Measurements from ENCODE around the gene EIF3B. TPM values are rescaled to one million over a fixed set of nuclear protein-coding genes. Genes with fewer than 3 reads are reported as not detected.
"Not testable (repeated sequence)": the region's sequence is repeated elsewhere in the genome, so short reads cannot be mapped to it uniquely, and the experiment has no call there.

The EIF3B gene
- total and polyA plus RNA-seq, 4 donors: 28.7 to 95.2 (median 84.7) TPM

DNA sequence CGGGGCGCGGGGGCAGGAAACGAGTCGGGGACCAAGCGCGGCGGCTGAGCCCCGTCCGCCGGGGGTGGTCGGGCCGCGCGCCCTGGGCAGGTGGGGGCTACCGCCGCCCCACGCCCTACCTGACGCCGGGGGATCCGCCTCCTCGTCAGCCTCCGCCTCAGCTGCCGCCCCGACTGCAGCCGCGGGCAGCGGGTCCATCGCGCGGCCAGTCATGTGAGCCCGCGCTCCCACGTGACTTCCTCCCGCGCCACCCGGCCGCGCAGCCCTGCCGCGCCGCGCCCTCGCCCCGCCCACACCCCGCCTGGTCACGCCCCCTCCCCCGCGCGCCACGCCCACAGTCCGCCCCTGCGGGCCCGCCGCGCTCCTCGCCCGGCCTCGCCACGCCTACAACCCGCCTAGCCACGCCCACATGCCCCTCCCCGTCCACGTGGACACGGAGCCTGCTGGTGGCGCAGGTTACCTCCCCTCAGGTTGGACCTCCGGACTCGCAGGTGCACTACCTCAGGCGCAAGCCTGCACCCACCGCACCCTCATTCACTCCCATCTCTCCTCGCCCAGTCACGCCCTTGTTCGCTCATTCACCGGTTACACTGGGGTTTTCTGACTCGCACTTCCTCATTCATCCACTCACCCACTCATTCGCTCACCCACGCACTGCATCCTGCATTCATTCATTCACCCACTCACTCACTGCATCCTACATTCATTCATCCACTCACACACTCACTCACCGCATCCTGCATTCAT, 40.2 kb upstream of the EIF3B start, which contains the start of gene SNX8:
Gene SNX8, minus strand, starts transcription at position 233 of the 747 bp plus-strand sequence. Its CDS starts 20 bp downstream, at position 213.
- Histone ChIP-seq H3K27ac (ENCODE audit: low read depth in 1 of 2, low read length in 2 of 2) (no peak within 1 kb of the TSS), H3K4me1 (ENCODE audit: control insufficient read depth in 1 of 2, insufficient read depth in 2 of 2, low read length in 2 of 2) (no peaks in the 10 kb centered on the region), H3K4me3 (ENCODE audit: low read length in 2 of 2) (peak within 1 kb of the TSS; percentile 44 to 62), H3K36me3 (ENCODE audit: control insufficient read depth in 1 of 2, insufficient read depth in 2 of 2, low read length in 1 of 2) (no peaks in the 10 kb centered on the region), H3K9me3 (ENCODE audit: control insufficient read depth, low read length) (no peaks in the 10 kb centered on the region), H3K27me3 (ENCODE audit: control insufficient read depth in 1 of 2, insufficient read depth in 2 of 2, low read length in 1 of 2) (no peaks in the 10 kb centered on the region)
- intact Hi-C loops (cut with DNase I): loop anchor here in 1 of 2 donors (2.0 kb wide), 1 partner anchor 40 kb away; the partner anchor contains the start of gene EIF3B
- ATAC-seq (ENCODE audit: low FRiP score) (peak; percentile 98), DNase-seq (peak; percentile 91 to 98)
- WGBS, 2 donors: 1% methylated on average over 40 to 78 of the region's 78 CpGs

DNA sequence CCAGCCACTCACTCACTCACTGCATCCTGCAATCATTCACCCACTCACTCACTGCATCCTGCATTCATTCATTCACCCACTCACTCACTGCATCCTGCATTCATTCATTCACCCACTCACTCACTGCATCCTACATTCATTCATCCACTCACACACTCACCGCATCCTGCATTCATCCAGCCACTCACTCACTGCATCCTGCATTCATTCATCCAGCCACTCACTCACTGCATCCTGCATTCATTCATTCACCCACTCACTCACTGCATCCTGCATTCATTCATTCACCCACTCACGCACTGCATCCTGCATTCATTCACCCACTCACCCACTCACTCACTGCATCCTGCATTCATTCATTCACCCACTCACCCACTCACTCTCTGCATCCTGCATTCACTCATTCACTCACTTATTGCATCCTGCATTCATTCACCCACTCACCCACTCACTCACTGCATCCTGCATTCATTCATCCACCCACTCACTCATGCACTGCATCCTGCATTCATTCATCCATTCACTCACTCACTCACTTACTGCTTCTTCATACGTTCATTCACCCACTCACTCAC, 39.6 kb upstream of the EIF3B start:
- not testable (repeated sequence) for ATAC-seq (ENCODE audit: low FRiP score); H3K27me3 ChIP-seq (ENCODE audit: control insufficient read depth in 1 of 2, insufficient read depth in 2 of 2, low read length in 1 of 2); H3K4me1 ChIP-seq (ENCODE audit: control insufficient read depth in 1 of 2, insufficient read depth in 2 of 2, low read length in 2 of 2); H3K9me3 ChIP-seq (ENCODE audit: control insufficient read depth, low read length); H3K36me3 ChIP-seq (ENCODE audit: control insufficient read depth in 1 of 2, insufficient read depth in 2 of 2, low read length in 1 of 2); H3K4me3 ChIP-seq (ENCODE audit: low read length in 2 of 2); DNase-seq; H3K27ac ChIP-seq (ENCODE audit: low read depth in 1 of 2, low read length in 2 of 2)
- WGBS, 2 donors: 74 to 77% methylated on average over 3 of the region's 3 CpGs
- intact Hi-C loops (cut with DNase I): loop anchor here in 1 of 2 donors (2.0 kb wide), 1 partner anchor 40 kb away; the partner anchor contains the start of gene EIF3B

DNA sequence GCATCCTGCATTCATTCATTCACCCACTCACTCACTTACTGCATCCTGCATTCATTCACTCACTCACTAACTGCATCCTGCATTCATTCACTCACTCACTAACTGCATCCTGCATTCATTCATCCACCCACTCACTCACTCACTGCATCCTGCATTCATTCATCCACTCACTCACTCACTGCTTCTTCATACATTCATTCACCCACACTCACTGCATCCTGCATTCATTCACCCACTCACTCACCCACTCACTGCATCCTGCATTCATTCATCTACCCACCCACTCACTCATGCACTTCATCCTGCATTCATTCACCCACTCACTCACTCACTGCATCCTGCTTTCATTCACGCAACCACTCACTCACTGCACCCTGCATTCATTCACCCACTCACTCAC, 38.8 kb upstream of the EIF3B start:
- no peaks in the 10 kb centered on the region for H3K27me3 ChIP-seq (ENCODE audit: control insufficient read depth in 1 of 2, insufficient read depth in 2 of 2, low read length in 1 of 2)

DNA sequence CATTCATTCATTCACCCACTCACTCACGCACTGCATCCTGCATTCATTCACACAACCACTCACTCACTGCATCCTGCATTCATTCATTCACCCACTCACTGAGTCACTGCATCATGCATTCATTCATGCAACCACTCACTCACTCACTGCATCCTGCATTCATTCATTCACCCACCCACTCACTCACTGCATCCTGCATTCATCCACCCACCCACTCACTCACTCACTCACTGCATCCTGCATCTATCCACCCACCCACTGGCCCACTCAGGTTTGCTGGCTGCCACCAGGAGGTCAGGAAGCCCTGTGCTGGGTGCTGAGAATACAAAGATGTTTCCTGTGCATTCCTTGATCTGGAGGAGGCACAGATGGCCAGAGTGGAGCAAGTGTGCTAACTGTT, 38.0 kb upstream of the EIF3B start:
- Histone ChIP-seq H3K27me3 (ENCODE audit: control insufficient read depth in 1 of 2, insufficient read depth in 2 of 2, low read length in 1 of 2) (no peaks in the 10 kb centered on the region), H3K27ac (ENCODE audit: low read depth in 1 of 2, low read length in 2 of 2) (no peak overlapping the region), H3K36me3 (ENCODE audit: control insufficient read depth in 1 of 2, insufficient read depth in 2 of 2, low read length in 1 of 2) (no peaks in the 10 kb centered on the region), H3K4me1 (ENCODE audit: control insufficient read depth in 1 of 2, insufficient read depth in 2 of 2, low read length in 2 of 2) (no peaks in the 10 kb centered on the region), H3K4me3 (ENCODE audit: low read length in 2 of 2) (no peak overlapping the region), H3K9me3 (ENCODE audit: control insufficient read depth, low read length) (no peaks in the 10 kb centered on the region)
- DNase-seq (no peak), ATAC-seq (ENCODE audit: low FRiP score) (no peak)
- intact Hi-C loops (cut with DNase I): no loop called here
- WGBS, 2 donors: 88 to 96% methylated on average over 1 of the region's 1 CpG

More for the DNA sequence above, 38.8 kb upstream of the EIF3B start:
- no peak overlapping the region for H3K4me3 ChIP-seq (ENCODE audit: low read length in 2 of 2)
- H3K4me1 ChIP-seq (ENCODE audit: control insufficient read depth in 1 of 2, insufficient read depth in 2 of 2, low read length in 2 of 2): no peaks in the 10 kb centered on the region
- H3K36me3 ChIP-seq (ENCODE audit: control insufficient read depth in 1 of 2, insufficient read depth in 2 of 2, low read length in 1 of 2): no peaks in the 10 kb centered on the region
- H3K27ac ChIP-seq (ENCODE audit: low read depth in 1 of 2, low read length in 2 of 2): no peak overlapping the region
- WGBS, 2 donors: 87 to 91% methylated on average over 1 of the region's 1 CpG
- intact Hi-C loops (cut with DNase I): loop anchor here in 1 of 2 donors (2.0 kb wide), 1 partner anchor 39 kb away; the partner anchor contains the start of gene EIF3B
- H3K9me3 ChIP-seq (ENCODE audit: control insufficient read depth, low read length): no peaks in the 10 kb centered on the region
- ATAC-seq (ENCODE audit: low FRiP score): no peak
- no peak for DNase-seq

DNA sequence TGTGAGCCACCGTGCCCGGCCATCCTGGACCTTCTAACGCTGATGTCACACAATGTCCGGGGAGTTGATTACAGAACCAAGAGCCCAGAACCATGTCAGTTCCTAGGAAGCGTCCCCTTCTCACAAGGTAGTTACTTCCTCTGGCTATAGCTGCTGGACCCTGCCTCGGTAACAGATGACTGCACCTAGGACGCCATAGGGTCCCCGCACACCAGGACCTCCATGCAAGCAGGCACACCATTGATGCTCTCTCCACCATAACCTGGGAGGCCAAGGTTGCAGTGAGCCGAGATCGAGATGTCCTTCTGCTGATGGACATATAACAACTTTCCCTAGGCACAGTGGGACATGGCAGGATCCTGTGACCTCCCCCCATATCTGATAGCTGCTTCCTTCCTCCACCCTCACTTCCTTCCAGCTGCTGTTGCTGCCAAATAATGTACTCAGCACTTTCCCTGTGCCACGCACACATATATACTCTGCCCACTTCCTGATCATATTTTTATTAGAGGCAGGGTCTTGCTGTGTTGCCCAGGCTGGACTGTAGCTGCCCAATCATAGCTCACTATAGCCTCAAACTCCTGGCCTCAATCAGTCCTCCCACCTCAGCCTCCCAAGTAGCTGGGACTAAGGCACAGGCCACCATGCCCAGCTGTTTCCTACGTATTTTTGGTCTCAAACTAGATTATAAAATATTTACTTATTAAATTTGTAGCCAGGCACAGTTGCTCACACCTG, 36.9 kb upstream of the EIF3B start:
- Histone ChIP-seq H3K9me3 (ENCODE audit: control insufficient read depth, low read length) (no peaks in the 10 kb centered on the region), H3K4me1 (ENCODE audit: control insufficient read depth in 1 of 2, insufficient read depth in 2 of 2, low read length in 2 of 2) (no peaks in the 10 kb centered on the region), H3K27ac (ENCODE audit: low read depth in 1 of 2, low read length in 2 of 2) (no peak overlapping the region), H3K4me3 (ENCODE audit: low read length in 2 of 2) (no peak overlapping the region), H3K27me3 (ENCODE audit: control insufficient read depth in 1 of 2, insufficient read depth in 2 of 2, low read length in 1 of 2) (no peaks in the 10 kb centered on the region), H3K36me3 (ENCODE audit: control insufficient read depth in 1 of 2, insufficient read depth in 2 of 2, low read length in 1 of 2) (no peaks in the 10 kb centered on the region)
- intact Hi-C loops (cut with DNase I): no loop called here
- ATAC-seq (ENCODE audit: low FRiP score) (no peak), DNase-seq (no peak)
- 85 to 90% methylated on average over 12 of the region's 12 CpGs for WGBS, 2 donors

DNA sequence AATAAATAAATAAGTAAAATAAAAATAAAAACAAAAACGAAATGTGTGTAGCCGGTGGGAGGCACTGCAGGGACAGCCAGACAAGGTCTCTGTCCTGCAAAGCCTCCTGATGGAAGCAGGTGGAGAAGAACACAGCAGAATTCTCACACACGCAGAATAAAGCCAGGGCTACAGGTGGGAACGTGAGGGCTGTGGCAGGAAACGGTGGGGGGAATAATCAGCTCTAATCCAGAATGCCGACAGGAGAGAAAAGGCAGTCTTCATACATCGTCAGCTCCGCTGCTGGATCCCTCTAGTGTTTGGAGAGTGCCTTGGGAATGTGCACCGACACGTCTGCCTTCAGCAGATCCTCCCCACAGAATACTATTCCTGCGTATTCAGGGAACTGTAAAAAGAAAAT, 33.6 kb upstream of the EIF3B start:
- intact Hi-C loops (cut with DNase I): no loop called here
- H3K27me3 ChIP-seq (ENCODE audit: control insufficient read depth in 1 of 2, insufficient read depth in 2 of 2, low read length in 1 of 2): no peaks in the 10 kb centered on the region
- DNase-seq (no peak), ATAC-seq (ENCODE audit: low FRiP score) (no peak)
- H3K4me1 ChIP-seq (ENCODE audit: control insufficient read depth in 1 of 2, insufficient read depth in 2 of 2, low read length in 2 of 2): no peaks in the 10 kb centered on the region
- no peaks in the 10 kb centered on the region for H3K9me3 ChIP-seq (ENCODE audit: control insufficient read depth, low read length)
- 68 to 78% methylated on average over 11 of the region's 11 CpGs for WGBS, 2 donors
- no peaks in the 10 kb centered on the region for H3K36me3 ChIP-seq (ENCODE audit: control insufficient read depth in 1 of 2, insufficient read depth in 2 of 2, low read length in 1 of 2)
- H3K27ac ChIP-seq (ENCODE audit: low read depth in 1 of 2, low read length in 2 of 2): no peak overlapping the region
- no peak overlapping the region for H3K4me3 ChIP-seq (ENCODE audit: low read length in 2 of 2)

DNA sequence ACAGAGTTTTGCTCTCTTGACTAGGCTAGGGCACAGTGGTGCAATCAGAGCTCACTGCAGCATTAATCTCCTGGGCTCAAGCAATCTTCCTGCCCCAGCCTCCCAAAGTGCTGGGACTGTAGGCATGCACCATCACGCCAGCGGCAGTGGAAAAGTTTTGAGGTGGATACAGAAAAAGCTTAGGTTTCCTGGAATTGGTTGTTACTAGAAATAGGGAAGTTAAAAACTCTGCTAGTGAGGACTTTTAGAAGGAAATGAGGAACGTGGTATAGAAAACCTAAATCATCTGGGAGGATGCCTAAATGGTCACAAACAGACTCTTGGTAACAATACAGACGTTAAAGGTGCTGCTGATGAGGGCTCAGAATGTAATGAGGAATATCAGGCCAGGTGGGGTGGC, 29.5 kb upstream of the EIF3B start:
- no peaks in the 10 kb centered on the region for H3K27me3 ChIP-seq (ENCODE audit: control insufficient read depth in 1 of 2, insufficient read depth in 2 of 2, low read length in 1 of 2)
- ATAC-seq (ENCODE audit: low FRiP score) (no peak), DNase-seq (no peak)
- H3K27ac ChIP-seq (ENCODE audit: low read depth in 1 of 2, low read length in 2 of 2): no peak overlapping the region
- no peaks in the 10 kb centered on the region for H3K36me3 ChIP-seq (ENCODE audit: control insufficient read depth in 1 of 2, insufficient read depth in 2 of 2, low read length in 1 of 2)
- no peaks in the 10 kb centered on the region for H3K9me3 ChIP-seq (ENCODE audit: control insufficient read depth, low read length)
- intact Hi-C loops (cut with DNase I): no loop called here
- H3K4me1 ChIP-seq (ENCODE audit: control insufficient read depth in 1 of 2, insufficient read depth in 2 of 2, low read length in 2 of 2): no peaks in the 10 kb centered on the region
- WGBS, 2 donors: 12 to 26% methylated on average over 4 of the region's 4 CpGs
- no peak overlapping the region for H3K4me3 ChIP-seq (ENCODE audit: low read length in 2 of 2)

DNA sequence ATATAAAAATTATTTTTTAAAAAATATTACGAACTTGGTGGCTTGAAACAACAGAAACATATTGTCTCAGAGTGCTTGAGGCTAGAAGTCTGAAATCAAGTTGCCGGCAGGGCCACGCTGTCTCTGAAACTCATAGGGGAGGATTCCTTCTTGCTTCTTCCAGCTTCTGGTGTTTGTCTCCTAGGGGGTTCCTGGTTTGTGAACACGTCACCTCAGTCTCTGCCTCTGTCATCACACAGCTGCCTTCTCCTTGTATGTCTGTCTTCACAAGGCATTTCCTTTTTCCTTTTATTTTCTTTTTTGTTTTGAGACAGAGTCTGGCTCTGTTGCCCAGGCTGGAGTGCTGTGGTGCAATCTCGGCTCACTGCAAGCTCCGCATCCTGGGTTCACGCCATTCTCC, 27.7 kb upstream of the EIF3B start:
- WGBS, 2 donors: 84 to 92% methylated on average over 7 of the region's 7 CpGs
- no peaks in the 10 kb centered on the region for H3K4me1 ChIP-seq (ENCODE audit: control insufficient read depth in 1 of 2, insufficient read depth in 2 of 2, low read length in 2 of 2)
- no peaks in the 10 kb centered on the region for H3K9me3 ChIP-seq (ENCODE audit: control insufficient read depth, low read length)
- ATAC-seq (ENCODE audit: low FRiP score) (no peak), DNase-seq (no peak)
- H3K36me3 ChIP-seq (ENCODE audit: control insufficient read depth in 1 of 2, insufficient read depth in 2 of 2, low read length in 1 of 2): no peaks in the 10 kb centered on the region
- H3K27me3 ChIP-seq (ENCODE audit: control insufficient read depth in 1 of 2, insufficient read depth in 2 of 2, low read length in 1 of 2): no peaks in the 10 kb centered on the region
- H3K4me3 ChIP-seq (ENCODE audit: low read length in 2 of 2): no peak overlapping the region
- intact Hi-C loops (cut with DNase I): no loop called here
- H3K27ac ChIP-seq (ENCODE audit: low read depth in 1 of 2, low read length in 2 of 2): no peak overlapping the region

All from aorta (tissue), 5 donors.